Germinal center (tissue), 1 donor: ENCODE measurements around the gene RHBDL3.
"Not testable (repeated sequence)": the region's sequence is repeated elsewhere in the genome, so short reads cannot be mapped to it uniquely, and the experiment has no call there.

Source experiments
- DNase-seq: peaks from one replicate; pipeline ENCODE4 v3.0.0; 2012; ENCODE audit warnings: mixed read lengths, low spot score

The RHBDL3 gene

DNA sequence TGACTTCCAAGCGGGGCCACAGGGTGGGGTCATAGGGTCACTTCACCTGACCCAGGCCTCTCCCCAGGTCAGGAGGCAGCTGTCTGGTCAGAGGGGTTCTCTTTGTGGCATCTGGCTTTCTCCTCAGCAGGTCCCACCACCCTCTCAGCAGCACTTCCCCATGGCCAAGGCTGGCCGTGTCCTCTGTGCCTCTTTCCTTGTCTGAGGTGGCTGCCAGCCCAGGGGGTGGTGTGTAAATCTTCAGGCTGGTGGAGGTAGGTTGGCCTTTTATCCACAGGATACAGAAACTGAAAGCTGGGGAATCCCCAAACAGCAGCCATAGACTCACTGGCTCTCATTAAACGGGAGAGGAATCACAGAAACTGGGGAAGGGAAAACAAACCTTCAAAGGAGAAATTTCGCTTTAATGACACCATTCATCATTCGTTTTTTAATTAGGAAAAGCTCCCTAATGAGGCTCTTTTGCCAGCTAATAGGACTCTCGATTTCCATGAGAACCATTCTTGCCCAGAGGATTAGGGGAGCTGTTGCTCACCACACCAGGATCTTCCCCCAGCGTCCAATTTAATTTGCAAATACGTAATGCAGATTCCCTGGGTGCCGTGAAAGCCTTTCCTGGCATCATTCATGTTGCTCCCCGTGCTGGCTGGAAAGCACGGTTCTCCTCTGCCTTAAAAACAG lies 58.3 kb downstream of the RHBDL3 start:
- DNase-seq = no peak

DNA sequence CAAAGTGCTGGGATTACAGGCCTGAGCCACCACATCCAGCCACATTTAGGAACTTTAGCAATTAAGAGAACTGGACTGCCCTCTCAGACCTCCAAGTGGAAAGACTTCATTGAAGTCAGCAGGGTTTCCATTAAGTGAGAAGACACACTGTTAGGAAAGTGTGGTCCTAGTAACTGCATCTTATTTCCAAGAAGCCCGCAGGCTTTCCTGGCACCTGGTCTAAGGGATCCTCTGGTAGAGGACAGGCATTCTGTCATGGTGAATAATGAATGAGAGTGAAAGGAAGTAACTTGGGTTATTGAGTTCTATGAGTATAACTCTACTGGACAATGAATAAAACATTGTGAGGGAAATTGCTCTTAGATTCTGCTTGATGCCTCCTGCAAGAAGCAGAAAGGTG lies 62.3 kb downstream of the RHBDL3 start:
- DNase-seq = no peak

DNA sequence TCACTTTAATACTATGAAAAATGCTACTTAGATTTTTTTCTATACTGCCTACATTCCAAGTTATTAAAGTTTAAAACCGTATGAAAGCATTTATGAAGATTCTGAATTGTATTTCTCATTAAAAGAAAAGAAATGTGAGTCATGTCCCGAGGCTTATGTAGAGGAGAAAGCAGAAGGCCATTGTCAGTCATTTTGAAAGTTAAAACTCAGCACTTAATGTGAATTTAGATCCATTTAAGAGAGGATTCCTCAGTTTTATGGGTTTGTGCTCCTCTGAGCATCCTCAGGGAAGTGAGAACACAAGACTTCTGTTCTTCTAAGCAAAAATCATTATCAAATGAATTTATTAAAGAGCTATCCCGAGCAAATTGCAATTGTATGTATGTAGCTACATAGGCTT lies 64.5 kb downstream of the RHBDL3 start:
- DNase-seq = no peak

DNA sequence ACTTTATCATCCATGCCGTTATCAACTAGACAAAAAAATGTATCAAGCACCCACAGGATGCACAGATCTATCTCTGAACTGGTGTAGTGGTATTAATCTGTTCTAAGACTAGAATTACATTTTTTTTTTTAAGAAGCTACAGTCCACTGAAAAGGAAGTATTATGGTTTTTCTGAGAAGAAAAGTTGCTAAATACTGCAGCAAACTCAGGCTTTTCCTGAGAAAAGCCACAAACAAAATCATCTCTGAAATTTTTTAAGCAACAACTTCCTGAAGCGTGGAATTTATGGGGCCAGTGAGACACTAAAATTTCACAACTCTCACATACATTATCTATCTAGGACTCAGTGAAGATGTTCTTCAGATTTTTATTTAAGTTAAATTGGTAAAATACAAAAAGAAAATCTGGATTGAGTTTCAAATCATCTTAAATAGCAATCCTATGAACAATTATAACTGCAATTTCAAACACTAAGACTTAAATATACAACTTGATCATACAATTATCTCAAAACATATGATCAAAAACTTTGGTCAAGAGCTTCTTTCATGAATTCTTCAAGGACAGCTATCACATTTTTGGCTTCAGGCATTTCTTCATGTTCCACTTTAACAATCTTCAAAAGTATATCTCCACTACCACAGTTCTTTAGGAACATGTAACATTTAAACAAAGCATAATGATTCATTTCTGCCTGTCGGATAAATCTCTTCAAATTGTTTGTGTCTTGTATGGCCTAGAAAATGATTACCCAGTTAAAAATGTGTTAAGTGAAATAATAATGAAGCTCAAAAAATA lies 65.8 kb downstream of the RHBDL3 start:
- no peak for DNase-seq

DNA sequence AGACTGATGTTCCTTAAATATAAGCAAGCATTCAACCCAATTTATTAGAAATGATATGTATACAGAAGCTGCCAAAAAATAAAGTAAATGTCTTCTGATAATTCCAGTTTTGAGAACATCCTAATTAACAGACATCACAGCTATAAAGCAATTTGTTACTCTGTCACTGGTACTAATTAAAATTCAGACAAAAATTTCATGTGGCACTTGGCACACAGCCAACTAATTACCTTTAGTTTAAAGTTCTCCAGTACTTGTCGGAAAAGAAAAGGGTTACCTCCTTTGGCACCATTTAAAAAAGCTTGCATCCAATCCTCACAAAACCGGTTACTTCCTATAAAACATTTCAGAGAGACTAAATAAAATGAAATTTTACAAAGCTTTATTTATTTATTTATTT lies 67.6 kb downstream of the RHBDL3 start:
- DNase-seq = no peak

DNA sequence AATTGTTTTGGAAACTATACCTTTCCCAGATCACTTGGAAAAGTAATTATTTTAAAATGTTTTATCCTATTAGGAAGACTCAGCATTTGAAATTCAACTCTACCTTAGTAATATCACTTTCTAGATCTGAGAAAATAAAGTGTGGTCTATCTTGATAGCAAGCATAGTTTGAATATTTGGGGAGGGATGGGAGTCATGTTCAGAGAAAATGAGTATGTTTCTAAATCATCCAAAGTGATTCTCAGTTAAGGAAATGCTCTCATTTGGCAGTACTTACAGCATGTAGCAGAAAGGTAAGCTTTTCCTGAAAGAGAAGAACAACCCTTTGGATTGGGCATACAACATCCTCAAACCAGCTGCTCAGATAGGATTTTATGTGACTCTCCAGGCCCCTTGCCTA lies 69.4 kb downstream of the RHBDL3 start:
- DNase-seq = no peak

DNA sequence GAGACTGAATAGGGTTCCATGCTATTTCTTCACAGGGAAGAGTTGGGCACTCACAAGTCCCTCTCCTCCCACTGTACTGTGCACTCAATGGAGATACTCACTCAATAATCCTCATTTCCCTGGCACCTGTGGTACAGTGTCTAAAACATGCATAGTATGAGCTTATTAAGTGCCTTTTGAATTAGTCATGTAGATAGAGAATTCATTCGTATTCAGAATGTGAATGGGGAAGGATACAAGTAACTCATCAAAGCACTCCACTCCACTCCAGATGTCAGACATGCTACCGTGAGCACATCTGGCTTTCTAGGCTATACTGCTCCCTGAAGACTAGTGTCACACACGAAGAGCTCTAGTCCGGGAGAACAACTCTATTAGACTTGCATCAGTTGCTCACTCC lies 70.1 kb downstream of the RHBDL3 start:
- no peak for DNase-seq

DNA sequence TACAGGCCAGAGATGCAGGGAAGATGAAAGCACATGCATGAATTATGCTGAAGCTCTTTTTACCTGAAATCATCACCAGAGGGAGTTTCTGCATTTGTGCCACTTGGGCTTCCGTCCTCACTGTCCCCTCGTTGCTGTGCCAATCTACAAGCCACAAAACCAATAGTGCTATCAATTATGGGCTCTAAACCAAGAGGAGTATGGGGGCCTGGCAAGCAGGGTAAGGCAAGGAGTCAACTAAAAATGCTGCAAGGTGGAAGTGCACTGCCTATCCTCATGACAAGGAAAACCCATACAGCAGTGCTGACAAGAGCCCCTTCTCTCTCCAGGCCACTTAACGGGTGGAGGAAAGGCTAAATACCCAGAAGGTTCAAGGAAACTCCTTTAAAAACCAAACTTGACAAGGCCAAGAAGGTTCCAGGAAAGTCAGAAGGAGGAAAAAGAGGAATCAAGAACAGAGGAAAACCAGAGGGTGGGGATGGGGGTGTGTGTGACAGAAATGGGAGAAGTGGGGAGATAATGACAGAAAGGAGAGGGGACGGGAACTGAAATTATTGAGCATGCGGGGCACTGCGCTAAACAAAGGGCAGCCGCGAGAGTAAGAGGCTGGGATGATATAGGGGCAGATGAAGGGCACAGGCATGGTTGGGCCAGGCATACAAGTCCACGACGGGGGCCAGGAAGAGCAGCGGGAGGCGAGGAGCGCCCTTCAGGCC lies 75.7 kb downstream of the RHBDL3 start:
- peak; percentile 44 for DNase-seq

DNA sequence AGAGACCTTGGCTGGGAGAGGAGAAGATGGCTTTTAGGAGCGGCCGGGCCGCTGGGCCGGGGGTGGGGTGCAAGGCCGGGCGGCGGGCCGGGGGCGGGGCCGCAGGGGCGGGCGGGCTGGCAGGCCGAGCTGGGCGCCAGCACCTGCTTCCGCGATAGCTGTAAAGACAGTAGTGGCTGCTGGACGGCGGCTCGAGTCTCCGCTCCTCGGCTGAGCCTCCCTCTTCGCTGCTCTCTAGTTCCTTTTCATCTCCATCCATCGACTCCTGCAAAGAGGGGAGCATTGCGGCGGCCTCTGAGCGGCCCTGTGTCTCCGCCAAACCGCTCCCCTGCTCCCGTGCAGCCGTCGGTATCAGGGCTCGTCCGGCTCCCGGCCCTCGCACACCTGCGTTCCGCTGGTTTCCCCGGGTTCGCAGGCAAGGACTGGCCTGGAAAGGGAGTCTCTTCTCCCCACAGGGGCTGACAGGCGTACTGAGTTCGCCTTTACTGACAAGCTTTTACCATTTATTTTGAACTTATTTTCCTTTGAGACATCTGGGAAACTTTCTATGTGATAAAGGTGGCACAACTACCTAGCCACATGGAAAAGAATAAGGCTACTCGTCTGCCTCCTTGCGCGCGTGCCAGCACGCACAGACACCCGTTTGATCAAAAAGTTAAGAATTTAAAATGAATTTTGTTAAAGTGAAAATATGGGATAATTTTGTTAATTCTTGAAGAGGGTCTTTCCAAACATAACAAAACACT lies 76.4 kb downstream of the RHBDL3 start, which contains the start of gene C17orf75:
Gene C17orf75, minus strand, starts transcription at position 317 of the 746 bp plus-strand sequence. Its CDS starts 34 bp downstream, at position 283.
- DNase-seq = peak; percentile 64

DNA sequence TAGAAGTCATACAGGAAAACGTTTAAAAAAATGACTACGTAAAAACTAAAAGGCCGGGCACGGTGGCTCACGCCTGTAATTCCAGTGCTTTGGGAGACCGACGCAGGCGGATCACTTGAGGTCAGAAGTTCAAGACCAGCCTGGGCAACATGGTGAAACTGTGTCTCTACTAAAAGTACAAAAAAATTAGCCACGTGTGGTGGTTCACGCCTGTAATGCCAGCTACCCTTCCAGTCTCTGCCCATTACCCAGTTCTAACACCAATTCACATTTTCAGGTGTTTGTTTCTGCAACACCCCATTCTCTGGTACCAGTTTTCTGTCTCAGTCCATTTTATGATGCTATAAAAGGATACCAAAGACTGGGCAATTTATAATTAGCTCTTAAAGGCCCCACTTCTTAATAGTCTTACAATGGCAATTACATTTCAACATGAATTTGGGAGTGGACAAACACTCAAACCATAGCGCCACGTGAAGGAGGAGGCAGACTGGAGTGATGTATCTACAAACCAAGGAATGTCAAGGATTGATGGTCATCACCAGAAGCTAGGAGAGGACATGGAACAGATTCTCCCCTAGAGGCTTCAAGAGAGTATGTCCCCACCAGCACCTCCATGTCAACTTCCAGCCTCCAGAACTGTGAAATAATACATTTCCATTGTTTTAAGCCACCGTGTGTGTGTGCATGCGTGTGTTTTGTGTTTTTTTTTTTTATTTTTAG lies 77.1 kb downstream of the RHBDL3 start:
- DNase-seq = no peak

DNA sequence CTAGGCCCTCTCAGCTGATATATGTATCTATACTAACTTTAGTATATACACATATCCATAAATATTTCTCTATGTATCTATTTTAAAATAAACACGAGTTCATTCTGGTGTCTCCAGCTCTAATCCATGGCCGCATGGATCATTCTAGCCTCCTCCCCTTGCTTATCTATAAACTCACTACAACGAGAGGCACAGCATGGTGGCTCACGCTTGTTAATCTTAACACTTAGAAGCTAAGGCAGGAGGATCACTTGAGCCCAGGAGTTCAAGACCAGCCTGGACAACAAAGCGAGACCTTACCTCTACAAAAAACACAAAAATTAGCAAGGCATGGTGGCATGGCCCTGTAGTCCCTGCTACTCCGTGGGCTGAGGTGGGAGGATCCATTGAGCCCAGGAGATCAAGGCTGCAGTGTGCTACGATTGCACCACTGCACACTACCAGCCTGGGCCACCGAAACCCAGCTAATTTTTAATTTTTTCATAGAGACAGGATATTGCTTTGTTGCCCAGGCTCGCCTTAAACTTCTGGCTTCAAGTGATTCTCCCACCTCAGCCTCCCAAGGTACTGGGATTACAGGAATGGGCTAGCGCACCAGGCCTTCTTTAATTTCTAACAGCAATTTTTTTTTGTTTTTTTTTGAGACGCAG lies 80.4 kb downstream of the RHBDL3 start:
- DNase-seq = no peak

DNA sequence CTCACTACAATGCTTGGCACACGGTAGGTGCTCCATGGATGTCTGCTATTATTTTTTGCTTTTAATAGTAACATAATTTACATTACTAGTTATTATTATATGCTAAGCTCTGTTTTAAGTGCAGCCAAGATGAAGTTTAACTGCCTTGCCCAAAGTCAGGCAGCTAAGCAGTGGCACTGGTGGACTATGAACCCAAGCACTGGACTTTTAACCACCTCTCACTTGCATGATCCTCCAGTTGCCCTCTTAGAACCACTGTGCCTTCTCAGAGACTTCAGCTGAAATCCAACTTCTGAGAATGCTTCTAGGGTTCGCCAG lies 82.8 kb downstream of the RHBDL3 start:
- DNase-seq = no peak

DNA sequence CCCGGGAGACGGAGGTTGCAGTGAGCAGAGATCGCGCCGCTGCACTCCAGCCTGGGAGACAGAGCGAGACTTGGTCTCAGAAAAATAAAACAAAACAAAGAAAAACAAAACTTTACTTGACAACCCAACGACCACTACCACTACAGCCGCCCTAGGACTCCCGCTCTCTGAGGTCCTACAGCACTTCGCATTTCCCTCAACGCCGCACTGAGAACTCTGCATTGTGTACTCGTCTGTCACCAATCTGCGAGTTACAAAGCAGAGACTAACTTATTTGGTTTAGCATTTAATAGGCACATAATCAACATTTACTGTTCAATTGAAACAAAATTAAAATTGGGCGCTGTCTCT lies 83.8 kb downstream of the RHBDL3 start:
- DNase-seq = no peak

DNA sequence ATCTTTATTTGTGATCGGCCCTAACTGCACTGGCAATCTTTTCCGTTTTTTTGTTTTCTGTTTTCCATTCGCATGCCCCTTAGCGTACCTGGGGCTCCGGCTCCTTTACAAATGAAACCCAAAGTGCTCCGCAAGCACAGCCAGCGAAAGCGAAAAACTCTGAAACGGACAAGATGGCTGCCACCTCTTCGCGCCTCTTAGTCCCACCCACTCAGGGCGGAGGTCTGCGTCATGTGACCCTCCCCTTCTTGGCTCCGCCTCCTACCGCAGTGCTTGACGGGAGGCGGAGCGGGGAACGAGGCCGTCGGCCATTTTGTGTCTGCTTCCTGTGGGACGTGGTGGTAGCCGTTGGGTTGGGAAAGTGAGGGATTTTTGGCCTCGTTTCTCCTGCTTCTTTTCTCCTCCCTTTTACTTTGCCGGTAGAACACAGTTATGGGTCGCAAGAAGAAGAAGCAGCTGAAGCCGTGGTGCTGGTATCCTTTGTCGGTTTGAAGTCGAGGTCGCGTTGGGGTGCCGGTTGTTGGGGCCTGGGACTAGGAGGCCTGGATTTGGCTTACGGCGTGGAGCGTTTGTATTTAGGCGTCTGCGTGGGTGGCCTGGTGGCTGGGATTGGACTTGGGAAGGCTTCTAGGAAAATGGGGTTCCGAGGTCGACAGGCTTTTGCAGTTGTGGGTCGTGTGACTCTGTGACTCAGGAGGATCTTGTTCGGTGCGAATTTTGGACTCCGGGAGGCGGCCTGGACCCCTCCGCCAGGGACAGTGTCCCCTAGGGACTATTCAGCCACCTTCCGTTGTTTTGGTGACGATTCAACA lies 84.4 kb downstream of the RHBDL3 start, which contains the start of gene ZNF207:
Gene ZNF207, plus strand, starts transcription at position 304 of the 812 bp plus-strand sequence. Its CDS starts 129 bp downstream, at position 433.
- peak; percentile 94 for DNase-seq

DNA sequence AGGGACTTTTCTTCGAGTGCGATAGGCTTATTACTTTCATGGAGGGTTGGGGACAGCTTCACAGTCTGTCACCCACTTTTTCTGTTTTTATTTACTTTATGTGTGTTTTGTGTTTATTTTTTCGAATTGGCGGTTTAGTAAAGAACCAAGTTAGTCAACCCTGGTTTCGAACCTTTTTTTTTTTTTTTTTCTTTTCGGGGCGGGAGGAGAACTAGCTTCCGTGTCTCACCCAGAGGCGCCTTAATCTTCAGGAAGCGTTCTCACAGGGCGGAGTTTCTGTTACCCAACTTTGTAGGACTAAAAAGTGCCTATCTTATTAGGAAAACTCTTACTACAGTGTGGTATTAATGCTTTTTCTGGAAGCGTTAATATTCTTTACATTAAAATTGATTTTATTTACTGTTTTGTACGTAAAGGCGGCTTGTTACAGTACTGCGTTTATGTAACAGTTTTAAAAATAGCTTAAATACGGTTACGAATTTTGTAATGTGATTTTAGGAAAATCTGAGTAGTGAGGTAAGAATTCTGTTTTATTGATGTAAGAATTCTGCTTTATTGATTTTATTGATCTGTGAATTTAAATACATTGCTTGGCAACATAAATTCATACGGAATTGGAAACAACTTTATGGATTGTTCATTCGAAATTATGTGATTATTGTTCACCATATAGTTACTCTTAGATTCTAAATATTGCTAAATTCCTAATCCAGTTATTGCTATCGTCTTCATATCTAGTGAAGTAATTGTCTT lies 85.2 kb downstream of the RHBDL3 start:
- peak; percentile 10 for DNase-seq

DNA sequence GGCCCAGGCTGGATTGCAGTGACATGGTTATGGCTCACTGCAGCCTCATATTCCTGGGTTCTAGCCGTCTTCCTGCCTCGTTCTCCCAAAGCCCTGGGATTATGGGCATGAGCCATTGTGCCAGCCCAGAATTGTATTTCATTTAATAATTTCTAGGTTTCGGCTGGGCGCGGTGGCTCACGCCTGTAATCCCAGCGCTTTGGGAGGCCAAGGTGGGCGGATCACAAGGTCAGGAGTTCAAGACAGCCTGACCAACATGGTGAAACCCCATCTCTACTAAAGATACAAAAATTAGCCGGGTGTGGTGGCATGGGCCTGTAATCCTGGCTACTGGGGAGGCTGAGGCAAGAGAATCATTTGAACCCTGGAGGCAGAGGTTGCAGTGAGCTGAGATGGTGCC lies 87.1 kb downstream of the RHBDL3 start:
- DNase-seq = not testable (repeated sequence)

DNA sequence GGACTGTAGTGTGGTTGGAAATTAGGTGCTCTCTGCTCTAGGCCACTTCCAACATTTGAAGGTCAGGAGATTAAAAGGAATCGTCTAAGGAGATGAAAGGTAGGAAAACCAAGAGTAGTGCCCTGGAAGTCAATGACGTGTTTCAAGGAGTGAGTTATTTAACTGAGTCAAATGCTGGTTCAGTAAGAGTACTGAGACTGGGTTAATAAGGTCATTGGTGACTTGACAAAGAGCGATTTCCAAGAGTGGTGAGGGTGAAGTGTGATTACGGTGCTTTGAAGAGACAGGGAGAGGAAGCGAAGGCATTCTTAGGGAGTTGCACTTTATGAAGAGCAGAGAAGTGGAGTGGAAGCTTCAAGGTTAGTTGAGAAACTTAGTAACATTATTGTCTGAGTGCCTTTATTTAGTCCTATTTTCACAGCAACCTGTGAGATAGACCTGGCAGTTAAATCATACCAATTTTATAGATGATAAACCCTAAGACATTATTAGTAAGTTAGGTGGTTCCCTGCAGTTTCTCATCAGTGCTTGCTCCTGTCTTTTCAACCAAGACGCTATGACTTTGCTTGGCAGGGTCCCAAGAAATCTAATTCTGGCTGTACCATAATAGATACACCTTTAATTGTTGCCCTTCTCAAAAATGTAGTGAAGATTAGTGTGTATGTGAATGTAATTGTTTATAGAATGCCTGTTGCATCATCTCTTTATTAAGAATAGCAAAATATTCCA lies 90.2 kb downstream of the RHBDL3 start:
- DNase-seq = no peak

DNA sequence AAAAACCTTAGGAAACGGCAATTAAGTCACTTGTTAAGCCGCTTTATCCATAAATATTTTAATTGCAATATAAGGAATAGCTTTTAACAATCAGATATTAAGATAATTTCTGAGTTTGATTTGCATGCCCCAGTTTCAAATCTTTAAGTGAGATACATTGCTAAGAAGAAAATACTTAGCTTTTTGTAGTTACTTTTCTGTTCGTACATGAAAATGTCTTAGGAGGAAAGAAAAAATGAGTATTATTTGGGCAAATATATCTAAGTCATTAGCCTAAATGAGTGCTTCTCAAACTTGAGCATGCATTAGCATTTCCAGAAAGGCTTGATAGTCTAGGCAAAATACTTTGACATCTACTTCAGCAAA lies 90.7 kb downstream of the RHBDL3 start:
- DNase-seq = no peak

DNA sequence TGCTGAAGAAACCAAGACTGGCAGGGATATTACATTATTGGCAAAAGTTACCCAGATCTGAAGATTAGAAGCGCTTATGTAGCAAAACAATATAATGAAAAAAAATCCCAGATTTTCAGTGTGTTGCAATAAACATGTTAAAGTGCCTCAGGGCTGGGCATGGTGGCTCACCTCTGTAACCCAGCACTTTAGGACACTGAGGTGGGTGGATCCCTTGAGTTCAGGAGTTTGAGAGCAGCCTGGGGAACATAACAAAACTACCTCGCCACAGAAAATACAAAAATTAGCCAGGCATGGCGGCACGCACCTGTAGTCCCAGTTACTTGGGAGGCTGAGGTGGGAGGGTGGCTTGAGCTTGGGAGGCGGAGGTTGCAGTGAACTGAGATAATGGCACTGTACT lies 91.1 kb downstream of the RHBDL3 start:
- no peak for DNase-seq
